Measurements from ENCODE around the gene RGS6. TPM values are rescaled to one million over a fixed set of nuclear protein-coding genes. Genes with fewer than 3 reads are reported as not detected.

Gene RGS6
- total RNA-seq, 2 donors from 2014 or later: 3.2 TPM; not detected in 1

DNA sequence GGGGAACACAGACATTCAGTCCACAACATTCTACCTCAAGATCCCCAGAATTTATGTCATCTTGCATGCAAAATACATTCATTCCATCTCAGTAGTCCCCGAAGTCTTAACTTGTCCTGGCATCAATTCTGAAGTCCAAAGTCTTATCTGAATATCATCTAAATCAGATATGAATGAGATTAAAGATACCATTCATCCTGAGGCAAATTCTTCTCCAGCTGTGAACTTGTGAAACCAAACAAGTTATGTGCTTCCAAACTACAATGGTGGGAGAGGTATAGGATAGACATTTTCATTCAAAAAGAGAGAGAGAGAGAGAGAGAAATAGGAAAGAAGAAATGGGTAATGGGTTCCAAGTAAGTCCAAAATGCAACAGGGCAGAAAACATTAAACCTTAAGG is 571.0 kb downstream of the RGS6 start:
- H3K27ac ChIP-seq: no peak overlapping the region
- no peaks in the 10 kb centered on the region for H3K36me3 ChIP-seq
- H3K27me3 ChIP-seq (replicated peaks; ENCODE audit: insufficient read depth): no peaks in the 10 kb centered on the region
- intact Hi-C loops (cut with DNase I): no loop called here
- TF ChIP-seq POLR2A (IDR thresholded peaks at IDR 0.05): no peak
- TF ChIP-seq POLR2AphosphoS5 (IDR thresholded peaks at IDR 0.05): no peak
- no peak for TF ChIP-seq CTCF (IDR thresholded peaks at IDR 0.05)
- H3K4me1 ChIP-seq (replicated peaks): no peaks in the 10 kb centered on the region
- 62% methylated on average over 1 of the region's 1 CpG for WGBS
- no peak for DNase-seq (ENCODE audit: low spot score)
- no peak overlapping the region for H3K4me3 ChIP-seq
- no peaks in the 10 kb centered on the region for H3K9me3 ChIP-seq

- no peak overlapping the region for H3K27ac ChIP-seq
- no peaks in the 10 kb centered on the region for H3K4me1 ChIP-seq (replicated peaks)
- no peak for TF ChIP-seq CTCF (IDR thresholded peaks at IDR 0.05)
- TF ChIP-seq POLR2AphosphoS5 (IDR thresholded peaks at IDR 0.05): no peak
- no peak for TF ChIP-seq POLR2A (IDR thresholded peaks at IDR 0.05)
- H3K4me3 ChIP-seq: no peak overlapping the region
- intact Hi-C loops (cut with DNase I): no loop called here
- no peak for DNase-seq (ENCODE audit: low spot score)
- 90% methylated on average over 2 of the region's 2 CpGs for WGBS
- no peaks in the 10 kb centered on the region for H3K27me3 ChIP-seq (replicated peaks; ENCODE audit: insufficient read depth)
- no peaks in the 10 kb centered on the region for H3K36me3 ChIP-seq
- no peaks in the 10 kb centered on the region for H3K9me3 ChIP-seq
These were observed 571.6 kb downstream of the RGS6 start for GRCh38 chr14:72503696-72504368.

GRCh38 chr14:72510566-72510965 is 578.3 kb downstream of the RGS6 start:
- Histone ChIP-seq H3K36me3 (no peaks in the 10 kb centered on the region), H3K9me3 (no peaks in the 10 kb centered on the region), H3K4me3 (no peak overlapping the region), H3K27ac (no peak overlapping the region), H3K27me3 (replicated peaks; ENCODE audit: insufficient read depth) (no peaks in the 10 kb centered on the region), H3K4me1 (replicated peaks) (no peaks in the 10 kb centered on the region)
- intact Hi-C loops (cut with DNase I): no loop called here
- no peak for TF ChIP-seq CTCF (IDR thresholded peaks at IDR 0.05)
- no peak for TF ChIP-seq POLR2A (IDR thresholded peaks at IDR 0.05)
- TF ChIP-seq POLR2AphosphoS5 (IDR thresholded peaks at IDR 0.05): no peak
- DNase-seq (ENCODE audit: low spot score): no peak
- WGBS: 46% methylated on average over 4 of the region's 4 CpGs

- DNase-seq (ENCODE audit: low spot score): no peak
- intact Hi-C loops (cut with DNase I): no loop called here
- 41% methylated on average over 2 of the region's 2 CpGs for WGBS
These were observed 580.1 kb downstream of the RGS6 start for GRCh38 chr14:72512281-72512680.

More at GRCh38 chr14:72512281-72512680, 580.1 kb downstream of the RGS6 start:
- no peak for TF ChIP-seq CTCF (IDR thresholded peaks at IDR 0.05)
- TF ChIP-seq POLR2A (IDR thresholded peaks at IDR 0.05): no peak
- TF ChIP-seq POLR2AphosphoS5 (IDR thresholded peaks at IDR 0.05): no peak
- H3K4me1 ChIP-seq (replicated peaks): no peaks in the 10 kb centered on the region
- H3K36me3 ChIP-seq: no peaks in the 10 kb centered on the region
- no peak overlapping the region for H3K27ac ChIP-seq
- H3K9me3 ChIP-seq: no peaks in the 10 kb centered on the region
- H3K4me3 ChIP-seq: no peak overlapping the region
- H3K27me3 ChIP-seq (replicated peaks; ENCODE audit: insufficient read depth): no peaks in the 10 kb centered on the region
